KMS-11 (cell line): ENCODE data around the gene SH3BP4.

Source experiments
- H2AFZ ChIP-seq: fragments of 200-600 bp; sonication (generic); 2 replicates; pipeline ENCODE4 v1.6.1; 2016; ENCODE audit warnings: antibody characterized with exemption, mixed run types, low read depth
- H3K27ac ChIP-seq: fragments of 200-600 bp; sonication (generic); 2 replicates; pipeline ENCODE4 v1.6.1; 2016; ENCODE audit warnings: mild to moderate bottlenecking, mixed run types
- H3K27me3 ChIP-seq: fragments of 200-600 bp; sonication (generic); 2 replicates; pipeline ENCODE4 v1.6.1; 2017; ENCODE audit warnings: mild to moderate bottlenecking, low read depth, mixed run types, moderate library complexity; ENCODE audit not compliant: insufficient read depth
- H3K36me3 ChIP-seq: fragments of 200-600 bp; sonication (generic); 2 replicates; pipeline ENCODE4 v1.6.1; 2017; ENCODE audit warnings: mild to moderate bottlenecking, mixed run types; ENCODE audit not compliant: insufficient read depth
- H3K4me1 ChIP-seq: fragments of 200-600 bp; sonication (generic); 2 replicates; pipeline ENCODE4 v1.6.1; 2016; ENCODE audit warnings: mild to moderate bottlenecking, low read depth, mixed run types; ENCODE audit not compliant: poor library complexity, severe bottlenecking
- H3K4me2 ChIP-seq: fragments of 200-600 bp; sonication (generic); 2 replicates; pipeline ENCODE4 v1.7.0; 2016; ENCODE audit warnings: mild to moderate bottlenecking, mixed run types
- H3K4me3 ChIP-seq: fragments of 200-600 bp; sonication (generic); IDR thresholded peaks from 2 replicates; pipeline ENCODE4 v1.6.1; 2017; ENCODE audit warnings: low read depth, low read length, mixed read lengths; ENCODE audit not compliant: insufficient read depth
- H3K79me2 ChIP-seq: fragments of 200-600 bp; sonication (generic); 2 replicates; pipeline ENCODE4 v1.6.1; 2016; ENCODE audit warnings: low read depth, mixed run types; ENCODE audit not compliant: insufficient read depth
- H3K9ac ChIP-seq: fragments of 200-600 bp; sonication (generic); 2 replicates; pipeline ENCODE4 v1.6.1; 2016; ENCODE audit warnings: mild to moderate bottlenecking, mixed run types
- H4K20me1 ChIP-seq: fragments of 200-600 bp; sonication (generic); 2 replicates; pipeline ENCODE4 v1.6.1; 2016; ENCODE audit warnings: mild to moderate bottlenecking, mixed run types; ENCODE audit not compliant: insufficient read depth
- TF ChIP-seq, protein P1 (sequence below): fragments of 200-600 bp; sonication (generic); conservative IDR thresholded peaks from 2 replicates; pipeline ENCODE4 v1.6.1; 2017; ENCODE audit warnings: low read depth, mild to moderate bottlenecking, antibody characterized with exemption, low read length, moderate library complexity, mixed read lengths

SH3BP4 gene

DNA sequence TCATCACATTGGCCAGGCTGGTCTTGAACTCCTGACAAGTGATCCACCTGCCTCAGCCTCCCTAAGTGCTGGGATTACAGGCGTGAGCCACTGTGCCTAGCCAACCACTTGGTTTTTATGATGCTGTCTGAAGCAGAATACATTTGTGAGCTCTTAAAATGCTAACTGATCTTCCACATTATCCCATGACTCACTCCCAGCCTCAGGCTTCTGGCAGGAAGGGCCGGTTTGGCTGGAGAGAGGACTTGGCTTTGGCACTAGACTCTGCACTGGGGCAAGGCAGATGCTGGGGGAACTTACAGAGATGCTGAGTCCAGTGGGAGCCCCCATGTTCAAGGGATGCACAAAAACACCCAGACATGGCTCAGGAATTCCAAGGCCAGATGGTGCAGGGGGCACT lies 40.5 kb upstream of the SH3BP4 start:
- Histone ChIP-seq H2AFZ (no peak overlapping the region), H3K36me3 (no peaks in the 10 kb centered on the region), H3K4me1 (no peaks in the 10 kb centered on the region), H3K27ac (no peak overlapping the region), H3K79me2 (no peaks in the 10 kb centered on the region), H3K4me3 (no peak overlapping the region), H4K20me1 (no peaks in the 10 kb centered on the region), H3K4me2 (no peak overlapping the region), H3K27me3 (no peaks in the 10 kb centered on the region), H3K9ac (no peak overlapping the region)
- TF ChIP-seq, protein P1, sequence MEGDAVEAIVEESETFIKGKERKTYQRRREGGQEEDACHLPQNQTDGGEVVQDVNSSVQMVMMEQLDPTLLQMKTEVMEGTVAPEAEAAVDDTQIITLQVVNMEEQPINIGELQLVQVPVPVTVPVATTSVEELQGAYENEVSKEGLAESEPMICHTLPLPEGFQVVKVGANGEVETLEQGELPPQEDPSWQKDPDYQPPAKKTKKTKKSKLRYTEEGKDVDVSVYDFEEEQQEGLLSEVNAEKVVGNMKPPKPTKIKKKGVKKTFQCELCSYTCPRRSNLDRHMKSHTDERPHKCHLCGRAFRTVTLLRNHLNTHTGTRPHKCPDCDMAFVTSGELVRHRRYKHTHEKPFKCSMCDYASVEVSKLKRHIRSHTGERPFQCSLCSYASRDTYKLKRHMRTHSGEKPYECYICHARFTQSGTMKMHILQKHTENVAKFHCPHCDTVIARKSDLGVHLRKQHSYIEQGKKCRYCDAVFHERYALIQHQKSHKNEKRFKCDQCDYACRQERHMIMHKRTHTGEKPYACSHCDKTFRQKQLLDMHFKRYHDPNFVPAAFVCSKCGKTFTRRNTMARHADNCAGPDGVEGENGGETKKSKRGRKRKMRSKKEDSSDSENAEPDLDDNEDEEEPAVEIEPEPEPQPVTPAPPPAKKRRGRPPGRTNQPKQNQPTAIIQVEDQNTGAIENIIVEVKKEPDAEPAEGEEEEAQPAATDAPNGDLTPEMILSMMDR: no peak

DNA sequence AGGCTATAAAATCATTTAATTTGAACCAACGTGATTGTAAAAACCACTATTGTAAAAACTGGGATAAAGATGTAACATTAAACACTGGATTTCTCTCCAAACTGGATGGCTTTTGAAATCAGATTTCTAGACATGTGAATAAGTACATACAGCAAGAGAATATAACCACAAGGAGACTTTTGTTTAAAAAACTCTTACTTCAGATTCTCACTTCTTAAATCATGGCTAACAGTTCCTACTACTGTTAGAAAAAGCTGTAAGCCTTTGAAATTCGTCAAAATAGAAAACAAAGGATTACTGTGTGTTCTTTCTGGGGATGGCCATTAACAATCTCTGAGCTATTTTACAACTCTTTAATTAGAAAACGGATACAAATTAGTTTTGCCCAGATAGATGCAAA lies 39.4 kb upstream of the SH3BP4 start:
- H3K36me3 ChIP-seq: no peaks in the 10 kb centered on the region
- H3K4me2 ChIP-seq: no peak overlapping the region
- H2AFZ ChIP-seq: no peak overlapping the region
- no peaks in the 10 kb centered on the region for H3K27me3 ChIP-seq
- no peaks in the 10 kb centered on the region for H3K4me1 ChIP-seq
- H3K27ac ChIP-seq: no peak overlapping the region
- TF ChIP-seq, protein P1: no peak
- H3K79me2 ChIP-seq: no peaks in the 10 kb centered on the region
- H4K20me1 ChIP-seq: no peaks in the 10 kb centered on the region
- no peak overlapping the region for H3K4me3 ChIP-seq
- H3K9ac ChIP-seq: no peak overlapping the region

DNA sequence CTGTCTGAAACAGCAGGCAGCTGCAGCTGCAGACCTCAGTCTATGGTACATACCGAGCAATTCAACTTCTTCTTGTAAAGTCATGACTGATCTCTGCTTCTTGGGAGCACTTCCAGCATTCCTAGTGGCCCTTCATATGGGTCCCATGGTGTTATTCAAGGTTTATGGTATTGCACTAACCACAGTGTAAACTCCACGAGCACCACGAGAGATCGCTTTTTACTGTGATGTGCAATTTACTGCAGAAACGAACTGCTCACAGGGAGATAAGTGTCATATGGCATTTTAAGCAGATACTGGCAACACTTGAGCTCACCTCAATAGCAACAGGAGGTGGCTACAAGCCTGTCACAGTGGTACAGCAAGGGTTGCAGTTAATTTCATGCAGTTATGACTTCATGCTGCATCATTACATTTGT lies 38.6 kb upstream of the SH3BP4 start:
- TF ChIP-seq, protein P1: no peak

DNA sequence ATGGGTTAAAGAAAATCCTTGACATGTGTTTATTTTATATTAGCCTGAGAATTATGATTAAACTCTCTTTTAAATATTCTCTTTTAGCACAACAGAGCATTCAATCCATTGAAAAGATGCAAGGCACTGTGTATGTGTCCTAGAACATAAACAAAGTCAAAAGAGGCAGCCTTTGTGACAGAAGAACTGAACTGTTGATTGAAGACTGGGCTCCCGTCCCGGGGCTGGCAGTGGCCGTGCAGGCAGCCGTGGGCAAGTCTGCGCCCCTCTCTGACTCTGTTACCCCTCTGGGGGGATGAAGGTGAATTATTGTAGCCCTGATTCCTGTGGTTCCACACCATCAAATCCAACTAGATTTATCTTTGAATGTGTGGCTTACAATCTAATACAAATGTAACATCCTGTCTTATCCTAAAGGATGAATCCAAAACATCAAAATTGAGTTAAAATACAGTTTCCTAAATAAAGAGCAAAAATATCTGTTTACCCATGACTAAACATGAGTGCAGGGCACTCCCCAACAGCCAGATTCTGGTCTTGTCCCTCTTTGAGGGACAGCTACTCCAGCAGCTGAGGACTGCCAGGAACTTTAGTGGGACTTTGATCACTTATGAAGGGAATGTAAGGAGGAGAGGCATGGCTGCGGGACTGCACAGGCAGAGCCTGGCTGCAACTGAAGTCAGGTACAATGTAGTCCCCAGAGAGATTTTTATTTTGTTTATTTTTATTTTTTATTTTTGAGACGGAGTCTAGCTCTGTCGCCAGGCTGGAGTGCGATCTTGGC lies 37.3 kb upstream of the SH3BP4 start:
- Histone ChIP-seq H4K20me1 (no peaks in the 10 kb centered on the region), H3K27ac (no peak overlapping the region), H2AFZ (no peak overlapping the region), H3K9ac (no peak overlapping the region), H3K4me2 (no peak overlapping the region), H3K27me3 (no peaks in the 10 kb centered on the region), H3K79me2 (no peaks in the 10 kb centered on the region), H3K36me3 (no peaks in the 10 kb centered on the region), H3K4me3 (no peak overlapping the region), H3K4me1 (no peaks in the 10 kb centered on the region)
- TF ChIP-seq, protein P1: no peak

More for the DNA sequence above, 38.6 kb upstream of the SH3BP4 start:
- Histone ChIP-seq H3K27ac (no peak overlapping the region), H3K27me3 (no peaks in the 10 kb centered on the region), H4K20me1 (no peaks in the 10 kb centered on the region), H3K4me3 (no peak overlapping the region), H3K9ac (no peak overlapping the region), H3K4me1 (no peaks in the 10 kb centered on the region), H3K79me2 (no peaks in the 10 kb centered on the region), H2AFZ (no peak overlapping the region), H3K36me3 (no peaks in the 10 kb centered on the region), H3K4me2 (no peak overlapping the region)
